Fibroblast of pulmonary artery (primary cell): Measurements from ENCODE around the gene ADAMTS9.

ENCODE experiments used
- DNase-seq: peaks from one replicate; pipeline ENCODE4 v3.0.0-alpha.2; 2010; ENCODE audit warnings: low read depth
- H3K4me3 ChIP-seq: replicated peaks from 2 replicates; pipeline ENCODE4 v1.5.1; 2011; ENCODE audit warnings: low read depth, mild to moderate bottlenecking, control low read depth, low read length, moderate library complexity
- TF ChIP-seq, protein P1 (sequence below): IDR thresholded peaks from 2 replicates; pipeline ENCODE4 v1.5.1; 2011; ENCODE audit warnings: mild to moderate bottlenecking, control low read depth, low read length, inconsistent platforms; ENCODE audit errors: missing control alignments

The ADAMTS9 gene

GRCh38 chr3:64612082-64612860 lies 75.5 kb downstream of the ADAMTS9 start:
- TF ChIP-seq, protein P1, sequence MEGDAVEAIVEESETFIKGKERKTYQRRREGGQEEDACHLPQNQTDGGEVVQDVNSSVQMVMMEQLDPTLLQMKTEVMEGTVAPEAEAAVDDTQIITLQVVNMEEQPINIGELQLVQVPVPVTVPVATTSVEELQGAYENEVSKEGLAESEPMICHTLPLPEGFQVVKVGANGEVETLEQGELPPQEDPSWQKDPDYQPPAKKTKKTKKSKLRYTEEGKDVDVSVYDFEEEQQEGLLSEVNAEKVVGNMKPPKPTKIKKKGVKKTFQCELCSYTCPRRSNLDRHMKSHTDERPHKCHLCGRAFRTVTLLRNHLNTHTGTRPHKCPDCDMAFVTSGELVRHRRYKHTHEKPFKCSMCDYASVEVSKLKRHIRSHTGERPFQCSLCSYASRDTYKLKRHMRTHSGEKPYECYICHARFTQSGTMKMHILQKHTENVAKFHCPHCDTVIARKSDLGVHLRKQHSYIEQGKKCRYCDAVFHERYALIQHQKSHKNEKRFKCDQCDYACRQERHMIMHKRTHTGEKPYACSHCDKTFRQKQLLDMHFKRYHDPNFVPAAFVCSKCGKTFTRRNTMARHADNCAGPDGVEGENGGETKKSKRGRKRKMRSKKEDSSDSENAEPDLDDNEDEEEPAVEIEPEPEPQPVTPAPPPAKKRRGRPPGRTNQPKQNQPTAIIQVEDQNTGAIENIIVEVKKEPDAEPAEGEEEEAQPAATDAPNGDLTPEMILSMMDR = no peak
- H3K4me3 ChIP-seq = no peak overlapping the region
- DNase-seq = peak; percentile 88

DNA sequence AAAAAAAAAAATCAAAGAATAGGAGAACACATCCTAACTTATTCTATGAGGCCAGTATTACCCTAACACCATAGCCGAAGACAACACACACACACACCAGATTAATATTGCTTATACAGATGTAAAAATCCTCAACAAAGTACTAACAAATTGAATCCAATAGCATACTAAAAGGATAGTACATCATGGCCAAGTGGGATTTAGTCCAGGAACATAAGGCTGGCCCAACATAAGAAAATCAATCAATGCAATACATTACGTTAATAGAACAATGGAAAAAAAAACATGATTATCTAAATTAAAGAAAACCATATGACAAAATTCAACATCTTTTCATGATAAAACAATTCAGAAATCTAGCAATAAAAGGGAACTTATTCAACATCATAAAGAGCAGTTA lies 79.1 kb downstream of the ADAMTS9 start:
- TF ChIP-seq, protein P1 = no peak
- H3K4me3 ChIP-seq = no peak overlapping the region
- no peak for DNase-seq

GRCh38 chr3:64607032-64607551 lies 80.7 kb downstream of the ADAMTS9 start:
- no peak for DNase-seq
- TF ChIP-seq, protein P1 = no peak
- no peak overlapping the region for H3K4me3 ChIP-seq

DNA sequence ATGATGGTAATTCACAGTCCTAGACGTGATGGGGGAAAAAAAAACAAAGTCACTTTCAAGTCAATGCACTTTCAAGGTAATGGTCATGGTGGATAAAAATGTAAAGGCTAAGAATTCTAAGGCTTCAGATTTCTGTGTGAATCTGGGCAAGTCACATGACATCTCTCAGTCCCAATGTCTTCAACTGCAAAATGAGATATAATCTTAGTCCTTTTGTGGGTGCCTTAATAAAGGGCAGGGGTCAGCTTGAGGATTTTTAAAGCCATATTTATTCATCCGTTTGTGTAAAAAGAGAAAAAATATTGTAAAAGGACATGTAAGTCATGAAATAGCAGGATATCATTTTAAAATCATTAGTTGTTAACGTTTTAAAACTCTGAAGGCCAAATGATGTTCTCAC lies 83.5 kb downstream of the ADAMTS9 start:
- no peak for DNase-seq
- no peak overlapping the region for H3K4me3 ChIP-seq
- TF ChIP-seq, protein P1 = no peak

GRCh38 chr3:64601824-64602223 lies 86.0 kb downstream of the ADAMTS9 start:
- no peak overlapping the region for H3K4me3 ChIP-seq
- no peak for DNase-seq
- TF ChIP-seq, protein P1 = no peak

- TF ChIP-seq, protein P1 = no peak
- H3K4me3 ChIP-seq = no peak overlapping the region
- no peak for DNase-seq
These were observed 87.4 kb downstream of the ADAMTS9 start for GRCh38 chr3:64600246-64600950.
